ENCODE data around the gene MALT1.

DNA sequence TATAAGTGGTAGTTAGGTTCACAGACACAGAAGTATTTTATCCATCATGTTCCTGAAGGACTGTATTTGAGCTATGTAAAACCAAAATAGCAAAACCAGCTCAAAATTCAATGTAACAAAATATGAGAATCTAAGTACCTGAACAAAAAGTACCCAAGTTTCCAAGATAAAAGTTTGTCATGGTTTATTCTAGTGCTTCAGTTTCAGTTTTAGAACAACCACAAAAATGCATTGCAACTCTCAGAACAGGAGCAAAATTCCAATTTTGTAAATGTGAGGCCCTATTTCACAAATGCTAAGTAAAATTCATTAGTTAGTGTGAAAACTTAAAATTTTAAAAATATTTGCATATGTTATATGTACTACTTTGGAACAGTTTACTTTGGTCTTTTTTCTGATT is 37.4 kb upstream of the MALT1 start:
- TF ChIP-seq, protein P1, sequence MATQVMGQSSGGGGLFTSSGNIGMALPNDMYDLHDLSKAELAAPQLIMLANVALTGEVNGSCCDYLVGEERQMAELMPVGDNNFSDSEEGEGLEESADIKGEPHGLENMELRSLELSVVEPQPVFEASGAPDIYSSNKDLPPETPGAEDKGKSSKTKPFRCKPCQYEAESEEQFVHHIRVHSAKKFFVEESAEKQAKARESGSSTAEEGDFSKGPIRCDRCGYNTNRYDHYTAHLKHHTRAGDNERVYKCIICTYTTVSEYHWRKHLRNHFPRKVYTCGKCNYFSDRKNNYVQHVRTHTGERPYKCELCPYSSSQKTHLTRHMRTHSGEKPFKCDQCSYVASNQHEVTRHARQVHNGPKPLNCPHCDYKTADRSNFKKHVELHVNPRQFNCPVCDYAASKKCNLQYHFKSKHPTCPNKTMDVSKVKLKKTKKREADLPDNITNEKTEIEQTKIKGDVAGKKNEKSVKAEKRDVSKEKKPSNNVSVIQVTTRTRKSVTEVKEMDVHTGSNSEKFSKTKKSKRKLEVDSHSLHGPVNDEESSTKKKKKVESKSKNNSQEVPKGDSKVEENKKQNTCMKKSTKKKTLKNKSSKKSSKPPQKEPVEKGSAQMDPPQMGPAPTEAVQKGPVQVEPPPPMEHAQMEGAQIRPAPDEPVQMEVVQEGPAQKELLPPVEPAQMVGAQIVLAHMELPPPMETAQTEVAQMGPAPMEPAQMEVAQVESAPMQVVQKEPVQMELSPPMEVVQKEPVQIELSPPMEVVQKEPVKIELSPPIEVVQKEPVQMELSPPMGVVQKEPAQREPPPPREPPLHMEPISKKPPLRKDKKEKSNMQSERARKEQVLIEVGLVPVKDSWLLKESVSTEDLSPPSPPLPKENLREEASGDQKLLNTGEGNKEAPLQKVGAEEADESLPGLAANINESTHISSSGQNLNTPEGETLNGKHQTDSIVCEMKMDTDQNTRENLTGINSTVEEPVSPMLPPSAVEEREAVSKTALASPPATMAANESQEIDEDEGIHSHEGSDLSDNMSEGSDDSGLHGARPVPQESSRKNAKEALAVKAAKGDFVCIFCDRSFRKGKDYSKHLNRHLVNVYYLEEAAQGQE (IDR thresholded peaks at IDR 0.05; ENCODE audit: borderline replicate concordance) = no peak
- TF ChIP-seq, protein P2, sequence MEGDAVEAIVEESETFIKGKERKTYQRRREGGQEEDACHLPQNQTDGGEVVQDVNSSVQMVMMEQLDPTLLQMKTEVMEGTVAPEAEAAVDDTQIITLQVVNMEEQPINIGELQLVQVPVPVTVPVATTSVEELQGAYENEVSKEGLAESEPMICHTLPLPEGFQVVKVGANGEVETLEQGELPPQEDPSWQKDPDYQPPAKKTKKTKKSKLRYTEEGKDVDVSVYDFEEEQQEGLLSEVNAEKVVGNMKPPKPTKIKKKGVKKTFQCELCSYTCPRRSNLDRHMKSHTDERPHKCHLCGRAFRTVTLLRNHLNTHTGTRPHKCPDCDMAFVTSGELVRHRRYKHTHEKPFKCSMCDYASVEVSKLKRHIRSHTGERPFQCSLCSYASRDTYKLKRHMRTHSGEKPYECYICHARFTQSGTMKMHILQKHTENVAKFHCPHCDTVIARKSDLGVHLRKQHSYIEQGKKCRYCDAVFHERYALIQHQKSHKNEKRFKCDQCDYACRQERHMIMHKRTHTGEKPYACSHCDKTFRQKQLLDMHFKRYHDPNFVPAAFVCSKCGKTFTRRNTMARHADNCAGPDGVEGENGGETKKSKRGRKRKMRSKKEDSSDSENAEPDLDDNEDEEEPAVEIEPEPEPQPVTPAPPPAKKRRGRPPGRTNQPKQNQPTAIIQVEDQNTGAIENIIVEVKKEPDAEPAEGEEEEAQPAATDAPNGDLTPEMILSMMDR (IDR thresholded peaks at IDR 0.05; ENCODE audit: poor library complexity, severe bottlenecking) = no peak
- TF ChIP-seq EP300 (conservative IDR thresholded peaks at IDR 0.05; ENCODE audit: poor library complexity, severe bottlenecking) = no peak
- no peak for TF ChIP-seq SMC3 (conservative IDR thresholded peaks at IDR 0.05; ENCODE audit: poor library complexity)
- TF ChIP-seq EZH2 (IDR thresholded peaks at IDR 0.05; ENCODE audit: borderline replicate concordance, insufficient read depth, low read length, poor library complexity, severe bottlenecking) = no peak
- no peak for TF ChIP-seq POLR2AphosphoS5 (IDR thresholded peaks at IDR 0.05)
- no peak for TF ChIP-seq TAF1 (IDR thresholded peaks at IDR 0.05; ENCODE audit: low read depth)
- no peak for TF ChIP-seq RAD21 (conservative IDR thresholded peaks at IDR 0.05)
- no peak for TF ChIP-seq MXI1 (conservative IDR thresholded peaks at IDR 0.05; ENCODE audit: poor library complexity, severe bottlenecking)
